IMR-90 (cell line): Measurements from ENCODE around the gene ENAH. TPM values are rescaled to one million over a fixed set of nuclear protein-coding genes. Genes with fewer than 3 reads are reported as not detected.

Experiments
- ATAC-seq: fragments of 200-7000 bp; cut with Tn5 transposase; 2 replicates; pipeline ENCODE4 v1.9.1; 2020; ENCODE audit warnings: low read depth, mild to moderate bottlenecking, moderate library complexity
- BruUV-seq: library from RNA; stranded (reverse); fragments of 400-500 nt; replicated peaks from 2 replicates; lab custom pipeline; 2021; lab: Mats Ljungman, UMichigan
- CTCF ChIA-PET: fragments of 300-600 bp; formaldehyde crosslinking; extraction: SDS; loops from one replicate; lab custom pipeline; 2021; ENCODE audit warnings: antibody characterized with exemption; lab: Yijun Ruan, JAX
- POLR2A ChIA-PET: fragments of 300-600 bp; sonication (Branson Sonifier 250); formaldehyde crosslinking; loops from one replicate; lab custom pipeline; 2022; ENCODE audit warnings: antibody characterized with exemption; ENCODE audit not compliant: unreplicated experiment; lab: Charles Lee
- DNase-seq: peaks from one replicate; pipeline ENCODE4 v3.0.0; 2013
- H2AFZ ChIP-seq: replicated peaks from 2 replicates; pipeline ENCODE3; 2013; ENCODE audit warnings: low read length, mild to moderate bottlenecking; ENCODE audit not compliant: poor library complexity
- H2AK5ac ChIP-seq: 2 replicates; pipeline ENCODE4 v1.6.1; 2013; ENCODE audit warnings: low read depth, low read length, inconsistent platforms
- H2AK9ac ChIP-seq: replicated peaks from 2 replicates; pipeline ENCODE3; 2013; ENCODE audit warnings: mild to moderate bottlenecking, low read depth, low read length, moderate library complexity; ENCODE audit not compliant: poor library complexity
- H2BK120ac ChIP-seq: 2 replicates; pipeline ENCODE4 v1.6.1; 2013; ENCODE audit warnings: low read depth, low read length, inconsistent platforms
- H2BK15ac ChIP-seq: 3 replicates; pipeline ENCODE4 v1.6.1; 2013; ENCODE audit warnings: low read depth, low read length, inconsistent platforms
- H2BK20ac ChIP-seq: 2 replicates; pipeline ENCODE4 v1.6.1; 2013; ENCODE audit warnings: low read depth, mild to moderate bottlenecking, inconsistent platforms, low read length, moderate library complexity
- H2BK5ac ChIP-seq: 2 replicates; pipeline ENCODE4 v1.6.1; 2013; ENCODE audit warnings: mild to moderate bottlenecking, low read depth, low read length, inconsistent platforms; ENCODE audit not compliant: poor library complexity, severe bottlenecking
- H3K14ac ChIP-seq: replicated peaks from 2 replicates; pipeline ENCODE4 v1.6.1; 2013; ENCODE audit warnings: low read depth, low read length, inconsistent platforms
- H3K18ac ChIP-seq: 2 replicates; pipeline ENCODE4 v1.6.1; 2013; ENCODE audit warnings: low read depth, low read length, control low read depth
- H3K23ac ChIP-seq: 2 replicates; pipeline ENCODE4 v1.6.1; 2013; ENCODE audit warnings: low read depth, low read length, inconsistent platforms
- H3K27ac ChIP-seq: 2 replicates; pipeline ENCODE4 v1.5.1; 2013; ENCODE audit warnings: mild to moderate bottlenecking, control low read depth, low read length; ENCODE audit not compliant: insufficient read depth
- H3K27me3 ChIP-seq: 2 replicates; pipeline ENCODE4 v1.6.1; 2013; ENCODE audit warnings: low read length; ENCODE audit not compliant: control insufficient read depth, insufficient read depth
- H3K36me3 ChIP-seq: 2 replicates; pipeline ENCODE4 v1.6.1; 2013; ENCODE audit warnings: low read length, mixed read lengths; ENCODE audit not compliant: control insufficient read depth, insufficient read depth
- H3K4ac ChIP-seq: 2 replicates; pipeline ENCODE4 v1.6.1; 2013; ENCODE audit warnings: low read depth, low read length, inconsistent platforms
- H3K4me1 ChIP-seq: 2 replicates; pipeline ENCODE4 v1.6.1; 2013; ENCODE audit warnings: low read length, mixed read lengths; ENCODE audit not compliant: control insufficient read depth, insufficient read depth
- H3K4me2 ChIP-seq: 2 replicates; pipeline ENCODE4 v1.6.1; 2013; ENCODE audit warnings: low read depth, mild to moderate bottlenecking, control low read depth, low read length, moderate library complexity
- H3K4me3 ChIP-seq: 2 replicates; pipeline ENCODE4 v1.5.1; 2013; ENCODE audit warnings: low read depth, mild to moderate bottlenecking, control low read depth, low read length, moderate library complexity; ENCODE audit not compliant: insufficient read depth
- H3K56ac ChIP-seq: 2 replicates; pipeline ENCODE4 v1.6.1; 2013; ENCODE audit warnings: low read length, inconsistent platforms; ENCODE audit not compliant: insufficient read depth; ENCODE audit errors: extremely low read depth
- H3K79me1 ChIP-seq, 2 experiments: 2 replicates each; pipeline ENCODE4 v1.6.1; 2013; ENCODE audit warnings: low read length in 2 of 2, inconsistent platforms in 1 of 2, low read depth in 1 of 2
- H3K9ac ChIP-seq: 2 replicates; pipeline ENCODE4 v1.6.1; 2013; ENCODE audit warnings: low read depth, low read length, control low read depth
- H3K9me1 ChIP-seq: 2 replicates; pipeline ENCODE4 v1.6.1; 2013; ENCODE audit warnings: low read length, inconsistent platforms; ENCODE audit not compliant: insufficient read depth
- H3K9me3 ChIP-seq: 2 replicates; pipeline ENCODE4 v1.6.1; 2013; ENCODE audit warnings: low read length; ENCODE audit not compliant: control insufficient read depth, insufficient read depth
- H4K20me1 ChIP-seq: 2 replicates; pipeline ENCODE4 v1.6.1; 2013; ENCODE audit warnings: low read length, inconsistent platforms; ENCODE audit not compliant: insufficient read depth
- H4K5ac ChIP-seq: 2 replicates; pipeline ENCODE4 v1.6.1; 2013; ENCODE audit warnings: mild to moderate bottlenecking, low read depth, low read length, control low read depth
- H4K8ac ChIP-seq, 2 experiments: 2 replicates each; pipeline ENCODE4 v1.6.1; 2013; ENCODE audit warnings: low read depth in 2 of 2, low read length in 2 of 2, control low read depth in 1 of 2, inconsistent platforms in 1 of 2
- H4K91ac ChIP-seq: 2 replicates; pipeline ENCODE4 v1.6.1; 2013; ENCODE audit warnings: low read depth, low read length, inconsistent platforms; ENCODE audit not compliant: insufficient read depth
- CHD1 ChIP-seq: IDR thresholded peaks from 2 replicates; pipeline ENCODE4 v1.6.1; 2012; ENCODE audit warnings: low read depth, low read length, improper control_type of control experiment
- MXI1 ChIP-seq: IDR thresholded peaks from 2 replicates; pipeline ENCODE4 v1.6.1; 2012; ENCODE audit warnings: low read depth, mild to moderate bottlenecking, low read length, moderate library complexity, borderline replicate concordance
- RAD21 ChIP-seq: IDR thresholded peaks from 2 replicates; pipeline ENCODE4 v1.6.1; 2012; ENCODE audit warnings: low read length, improper control_type of control experiment
- RFX5 ChIP-seq: IDR thresholded peaks from 2 replicates; pipeline ENCODE4 v1.8.0; 2012; ENCODE audit warnings: low read depth, mild to moderate bottlenecking, low read length, moderate library complexity
- WGBS, 2 experiments: methylation state at CpG; one replicate each; pipeline versions ENCODE4 v1.1.5 to v1.1.7; 2013; ENCODE audit warnings: missing lambda C conversion rate in 2 of 2; ENCODE audit not compliant: insufficient read length in 1 of 2; ENCODE audit errors: extremely low coverage in 2 of 2; 5-methylcytosine and 5-hydroxymethylcytosine counted together
- dilution Hi-C: fragments of 300-500 bp; cut with HindIII; formaldehyde crosslinking; loops from one replicate; pipeline ENCODE4 v1.14.3; 2018; ENCODE audit warnings: low sequenced_read_pairs; ENCODE audit not compliant: unreplicated experiment
- in situ Hi-C: fragments of 300-500 bp; cut with MboI; formaldehyde crosslinking; loops from 3 replicates; pipeline ENCODE4 v1.14.3; 2019; ENCODE audit warnings: low sequenced_read_pairs, inconsistent platforms, mixed read lengths
- intact Hi-C: fragments of 100-400 bp; cut with micrococcal nuclease; formaldehyde crosslinking; loops from 2 replicates; pipeline ENCODE4 v1.10.0; 2022
- polyA plus RNA-seq, 3 experiments: library from polyadenylated mRNA; depleted of rRNA; stranded (reverse); fragments of >200 nt; gene quantifications; 2 replicates each; pipeline ENCODE4 v1.2.3, GENCODE V29; 2012; ENCODE audit warnings: low replicate concordance in 1 of 3
- total RNA-seq: library from RNA; depleted of rRNA; stranded (reverse); fragments of >200 nt; gene quantifications from 2 replicates; pipeline ENCODE4 v1.2.3, GENCODE V29; 2012
- TF ChIP-seq, protein P1 (sequence below): conservative IDR thresholded peaks from 2 replicates; pipeline ENCODE4 v1.5.1; 2012; ENCODE audit warnings: mild to moderate bottlenecking, low read depth, low read length, improper control_type of control experiment

Gene ENAH
- total and polyA plus RNA-seq, 2 of the 4 experiments (the other 2 are of a cell fraction), result 61.3 to 86.9 TPM

DNA sequence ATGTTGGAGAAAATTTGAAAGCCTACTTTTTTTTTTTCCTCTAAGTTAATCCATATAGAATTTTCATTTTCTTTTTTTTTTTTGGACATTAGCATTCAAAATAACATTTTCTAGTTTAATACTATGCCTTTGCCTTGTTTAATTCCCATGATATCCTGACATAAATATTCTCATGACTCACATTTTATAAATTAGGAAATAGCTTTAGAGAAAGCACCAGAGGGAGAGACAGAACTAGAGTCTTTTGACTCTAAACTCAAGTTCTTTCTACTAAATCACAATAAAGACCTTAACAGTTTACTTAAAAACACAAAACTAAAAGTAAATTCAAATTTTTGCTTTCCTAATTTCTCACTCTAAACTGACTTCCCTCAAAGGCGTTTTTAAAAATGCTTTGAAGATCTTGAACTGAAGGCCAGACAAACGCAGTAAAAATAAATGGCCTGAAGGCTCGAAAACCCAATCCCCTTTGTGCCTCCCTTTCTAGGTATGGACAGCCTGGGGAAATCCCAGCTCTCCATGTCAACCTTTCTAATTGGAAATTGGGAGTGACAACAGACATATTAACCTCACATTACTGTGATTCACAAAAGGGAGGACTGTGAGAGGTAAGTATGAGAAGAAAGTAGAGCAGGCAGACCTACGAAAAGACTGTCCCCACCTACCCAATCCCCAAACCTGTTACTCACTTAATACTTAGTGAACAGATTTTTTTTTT lies 104.6 kb downstream of the ENAH start:
- H3K79me1 ChIP-seq, result peaks cover 31 to 53% of the 10 kb centered on the region in 2 experiments
- H2AFZ ChIP-seq, result no peak overlapping the region
- peak overlapping the region; percentile 53; the same call in 1 of the 2 replicates for H3K4me2 ChIP-seq
- no peak for TF ChIP-seq MXI1
- TF ChIP-seq CHD1, result no peak
- no peak for TF ChIP-seq RAD21
- no peak for TF ChIP-seq RFX5
- TF ChIP-seq, protein P1, sequence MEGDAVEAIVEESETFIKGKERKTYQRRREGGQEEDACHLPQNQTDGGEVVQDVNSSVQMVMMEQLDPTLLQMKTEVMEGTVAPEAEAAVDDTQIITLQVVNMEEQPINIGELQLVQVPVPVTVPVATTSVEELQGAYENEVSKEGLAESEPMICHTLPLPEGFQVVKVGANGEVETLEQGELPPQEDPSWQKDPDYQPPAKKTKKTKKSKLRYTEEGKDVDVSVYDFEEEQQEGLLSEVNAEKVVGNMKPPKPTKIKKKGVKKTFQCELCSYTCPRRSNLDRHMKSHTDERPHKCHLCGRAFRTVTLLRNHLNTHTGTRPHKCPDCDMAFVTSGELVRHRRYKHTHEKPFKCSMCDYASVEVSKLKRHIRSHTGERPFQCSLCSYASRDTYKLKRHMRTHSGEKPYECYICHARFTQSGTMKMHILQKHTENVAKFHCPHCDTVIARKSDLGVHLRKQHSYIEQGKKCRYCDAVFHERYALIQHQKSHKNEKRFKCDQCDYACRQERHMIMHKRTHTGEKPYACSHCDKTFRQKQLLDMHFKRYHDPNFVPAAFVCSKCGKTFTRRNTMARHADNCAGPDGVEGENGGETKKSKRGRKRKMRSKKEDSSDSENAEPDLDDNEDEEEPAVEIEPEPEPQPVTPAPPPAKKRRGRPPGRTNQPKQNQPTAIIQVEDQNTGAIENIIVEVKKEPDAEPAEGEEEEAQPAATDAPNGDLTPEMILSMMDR, result no peak
- peak overlapping the region; percentile 85 for H3K14ac ChIP-seq
- H4K5ac ChIP-seq, result 0 out of 2 replicates have a peak overlapping the region, but pooled peaks have one; percentile 32
- H4K8ac ChIP-seq, result peak overlapping the region in 1 of 2 experiments; percentile 51; a peak in 2 of 4 replicates
- H4K91ac ChIP-seq, result peak overlapping the region; percentile 23; the same call in 1 of the 2 replicates
- ATAC-seq (peak; percentile 87), DNase-seq (peak; percentile 55)
- POLR2A ChIA-PET, result no interaction called here
- peak overlapping the region; percentile 58 for H2AK9ac ChIP-seq
- in situ Hi-C loops (no loop called here), dilution Hi-C loops (no loop called here), intact Hi-C loops (no loop called here)
- no peaks in the 10 kb centered on the region for H3K27me3 ChIP-seq
- H3K23ac ChIP-seq, result peak overlapping the region; percentile 80
- peaks cover 23% of the 10 kb centered on the region for H3K9me1 ChIP-seq
- H3K36me3 ChIP-seq, result no peaks in the 10 kb centered on the region; the same call in 1 of the 2 replicates
- peak overlapping the region; percentile 19; the same call in 1 of the 2 replicates for H3K56ac ChIP-seq
- CTCF ChIA-PET, result interaction anchor here (0.6 to 2.7 kb wide), 4 partner anchors 56 to 286 kb away, joined by 3 to 9 read pairs (median 3); no protein-coding TSS in a partner anchor
- BruUV-seq, result no TSS peak
- peak overlapping the region; percentile 23; the same call in 1 of the 2 replicates for H2AK5ac ChIP-seq
- H3K4me3 ChIP-seq, result no peak overlapping the region
- 0 out of 2 replicates have a peak overlapping the region, but pooled peaks have one; percentile 19 for H3K9ac ChIP-seq
- no peak overlapping the region for H2BK20ac ChIP-seq
- H3K18ac ChIP-seq, result peak overlapping the region; percentile 46; the same call in 1 of the 2 replicates
- no CpG with 5 or more reads among the region's 4 CpGs for WGBS, 2 experiments
- H2BK120ac ChIP-seq, result peak overlapping the region; percentile 61; the same call in 1 of the 2 replicates
- no peaks in the 10 kb centered on the region for H3K9me3 ChIP-seq
- H3K27ac ChIP-seq, result peak overlapping the region; percentile 64; the same call in 1 of the 2 replicates
- peaks cover 11% of the 10 kb centered on the region for H3K4me1 ChIP-seq
- peak overlapping the region; percentile 66 for H2BK5ac ChIP-seq
- peaks cover 18% of the 10 kb centered on the region for H4K20me1 ChIP-seq
- peak overlapping the region; percentile 33; the same call in 1 of the 2 replicates for H3K4ac ChIP-seq
- peak overlapping the region; percentile 60; the same call in 1 of the 3 replicates for H2BK15ac ChIP-seq
